Smooth muscle cell (in vitro differentiated cells): ENCODE data around the gene TENM4. TPM values are rescaled to one million over a fixed set of nuclear protein-coding genes. Genes with fewer than 3 reads are reported as not detected.

ENCODE experiments used
- DNase-seq: peaks from one replicate; lab custom pipeline; 2025; ENCODE audit not compliant: unreplicated experiment; lab: John Stamatoyannopoulos, UW
- H2AFZ ChIP-seq: fragments of 200-600 bp; sonication (generic); 2 replicates; pipeline ENCODE4 v1.6.0; 2016; ENCODE audit warnings: antibody characterized with exemption, low read depth, mild to moderate bottlenecking
- H3F3A ChIP-seq: fragments of 200-600 bp; sonication (generic); 2 replicates; pipeline ENCODE4 v1.6.0; 2017; ENCODE audit warnings: antibody characterized with exemption, low read depth
- H3K27ac ChIP-seq: fragments of 200-600 bp; sonication (generic); 2 replicates; pipeline ENCODE4 v1.5.1; 2016; ENCODE audit warnings: low read depth, mild to moderate bottlenecking
- H3K27me3 ChIP-seq: fragments of 200-600 bp; sonication (generic); 2 replicates; pipeline ENCODE4 v1.6.1; 2016; ENCODE audit warnings: low read depth, mild to moderate bottlenecking
- H3K36me3 ChIP-seq: fragments of 200-600 bp; sonication (generic); 2 replicates; pipeline ENCODE4 v1.5.1; 2016; ENCODE audit warnings: low read depth
- H3K4me1 ChIP-seq: fragments of 200-600 bp; sonication (generic); 2 replicates; pipeline ENCODE4 v1.5.1; 2016; ENCODE audit warnings: low read depth
- H3K4me2 ChIP-seq: fragments of 200-600 bp; sonication (generic); 2 replicates; pipeline ENCODE4 v1.6.0; 2016; ENCODE audit warnings: mild to moderate bottlenecking
- H3K4me3 ChIP-seq: fragments of 200-600 bp; sonication (generic); 2 replicates; pipeline ENCODE4 v1.5.1; 2016; ENCODE audit warnings: mild to moderate bottlenecking
- H3K79me2 ChIP-seq: fragments of 200-600 bp; sonication (generic); 2 replicates; pipeline ENCODE4 v1.6.0; 2016; ENCODE audit warnings: low read depth, mild to moderate bottlenecking
- H3K9ac ChIP-seq: fragments of 200-600 bp; sonication (generic); 2 replicates; pipeline ENCODE4 v1.6.0; 2016; ENCODE audit warnings: low read depth
- H3K9me3 ChIP-seq: fragments of 200-600 bp; sonication (generic); replicated peaks from 2 replicates; pipeline ENCODE4 v1.5.1; 2016; ENCODE audit warnings: low read depth
- H4K20me1 ChIP-seq: fragments of 200-600 bp; sonication (generic); 2 replicates; pipeline ENCODE4 v1.6.0; 2016; ENCODE audit warnings: low read depth
- CTCF ChIP-seq: fragments of 200-600 bp; sonication (generic); IDR thresholded peaks from 2 replicates; pipeline ENCODE4 v1.5.1; 2017; ENCODE audit warnings: borderline replicate concordance, mild to moderate bottlenecking, antibody characterized with exemption; ENCODE audit not compliant: insufficient read depth, poor library complexity, severe bottlenecking
- WGBS: methylation state at CpG from one replicate; pipeline ENCODE4 v1.1.7; 2016; ENCODE audit warnings: low lambda C conversion rate; 5-methylcytosine and 5-hydroxymethylcytosine counted together
- polyA plus RNA-seq: library from polyadenylated mRNA; unstranded; fragments of >200 nt; fragmentation: Nextera tagmentation; extraction: Ambion mirVana; gene quantifications from 2 replicates; pipeline ENCODE4 v1.2.1, GENCODE V29; 2016
- total RNA-seq: library from RNA; depleted of rRNA; stranded (reverse); fragments of >200 nt; gene quantifications from 2 replicates; pipeline ENCODE4 v1.2.3, GENCODE V29; 2014

The TENM4 gene
- total and polyA plus RNA-seq, 2 experiments from 2014 or later, result 31.6 to 38.2 TPM

GRCh38 chr11:78927511-78927910, 513.3 kb downstream of the TENM4 start:
- Histone ChIP-seq H3K4me1 (peaks cover 20% of the 10 kb centered on the region), H3K4me3 (no peak overlapping the region), H2AFZ (no peak overlapping the region), H3K4me2 (peak overlapping the region; percentile 5), H3K79me2 (peaks cover 28% of the 10 kb centered on the region), H3F3A (no peaks in the 10 kb centered on the region), H3K27ac (peak overlapping the region; percentile 46), H3K27me3 (no peaks in the 10 kb centered on the region), H3K9ac (no peak overlapping the region), H3K36me3 (no peaks in the 10 kb centered on the region), H4K20me1 (no peaks in the 10 kb centered on the region), H3K9me3 (no peaks in the 10 kb centered on the region)
- WGBS, result 80% methylated on average over 3 of the region's 3 CpGs
- DNase-seq, result no peak
- TF ChIP-seq CTCF, result no peak

DNA sequence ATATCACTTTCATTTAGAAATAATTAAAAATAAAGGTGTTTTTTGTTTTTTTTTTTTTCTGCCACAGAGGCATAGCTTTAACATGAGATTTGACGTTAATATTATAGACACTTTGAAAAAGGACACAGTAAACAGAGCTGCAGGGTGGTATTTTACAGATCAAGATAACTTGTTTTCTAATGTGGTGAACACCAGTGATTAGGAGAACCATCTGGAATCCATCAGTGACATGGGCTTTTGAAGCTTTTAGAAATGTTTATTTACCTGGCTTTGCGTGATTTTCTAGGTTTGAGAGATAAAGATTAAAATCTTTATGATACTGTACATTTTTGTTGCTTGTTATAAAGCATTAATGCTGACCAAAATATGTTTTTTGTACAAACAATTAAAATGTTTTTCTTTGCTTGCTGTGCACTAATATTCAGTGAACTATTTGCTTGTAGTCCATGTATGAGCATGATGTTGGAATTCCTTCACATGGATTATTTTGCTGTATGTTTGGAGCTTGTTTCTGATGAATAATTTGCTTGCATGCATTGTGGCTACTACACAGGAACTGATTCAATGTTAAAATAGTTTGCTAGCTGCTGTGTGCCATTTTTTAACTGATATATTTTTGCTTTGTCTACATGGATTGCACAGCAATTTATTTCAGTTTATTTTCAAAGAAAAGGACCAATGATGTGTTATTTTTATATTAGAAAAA, 514.0 kb downstream of the TENM4 start:
- H3K9me3 ChIP-seq, result no peaks in the 10 kb centered on the region
- H3K27me3 ChIP-seq, result no peaks in the 10 kb centered on the region
- H3K4me1 ChIP-seq, result peaks cover 20% of the 10 kb centered on the region
- 0% methylated on average over 2 of the region's 2 CpGs for WGBS
- no peaks in the 10 kb centered on the region for H3K36me3 ChIP-seq
- H3K4me2 ChIP-seq, result peak overlapping the region; percentile 5
- H3K4me3 ChIP-seq, result no peak overlapping the region
- no peak for DNase-seq
- H3F3A ChIP-seq, result no peaks in the 10 kb centered on the region
- H3K27ac ChIP-seq, result peak overlapping the region; percentile 46
- TF ChIP-seq CTCF, result no peak
- H4K20me1 ChIP-seq, result no peaks in the 10 kb centered on the region
- H3K79me2 ChIP-seq, result peaks cover 28% of the 10 kb centered on the region
- H2AFZ ChIP-seq, result no peak overlapping the region
- H3K9ac ChIP-seq, result no peak overlapping the region

- 48% methylated on average over 2 of the region's 2 CpGs for WGBS
- no peaks in the 10 kb centered on the region for H3F3A ChIP-seq
- H3K9me3 ChIP-seq, result no peaks in the 10 kb centered on the region
- no peak for DNase-seq
- H3K4me2 ChIP-seq, result no peak overlapping the region
- no peak overlapping the region for H2AFZ ChIP-seq
- H3K9ac ChIP-seq, result no peak overlapping the region
- H3K27ac ChIP-seq, result no peak overlapping the region
- no peaks in the 10 kb centered on the region for H3K36me3 ChIP-seq
- no peaks in the 10 kb centered on the region for H4K20me1 ChIP-seq
- no peak for TF ChIP-seq CTCF
- H3K4me3 ChIP-seq, result no peak overlapping the region
- H3K4me1 ChIP-seq, result peaks cover 19% of the 10 kb centered on the region
- H3K27me3 ChIP-seq, result no peaks in the 10 kb centered on the region
- H3K79me2 ChIP-seq, result peaks cover 32% of the 10 kb centered on the region
Observed at GRCh38 chr11:78925387-78925786, 515.4 kb downstream of the TENM4 start.
